Pericardium fibroblast (primary cell): ENCODE results near the gene LRRN1. TPM values are rescaled to one million over a fixed set of nuclear protein-coding genes. Genes with fewer than 3 reads are reported as not detected.

Source experiments
- total RNA-seq: library from RNA; depleted of rRNA; stranded (reverse); fragments of >200 nt; gene quantifications from 2 replicates; pipeline ENCODE4 v1.2.3, GENCODE V29; 2015

Gene LRRN1
- 0.35 and 2.8 TPM in 2 replicates for total RNA-seq

DNA sequence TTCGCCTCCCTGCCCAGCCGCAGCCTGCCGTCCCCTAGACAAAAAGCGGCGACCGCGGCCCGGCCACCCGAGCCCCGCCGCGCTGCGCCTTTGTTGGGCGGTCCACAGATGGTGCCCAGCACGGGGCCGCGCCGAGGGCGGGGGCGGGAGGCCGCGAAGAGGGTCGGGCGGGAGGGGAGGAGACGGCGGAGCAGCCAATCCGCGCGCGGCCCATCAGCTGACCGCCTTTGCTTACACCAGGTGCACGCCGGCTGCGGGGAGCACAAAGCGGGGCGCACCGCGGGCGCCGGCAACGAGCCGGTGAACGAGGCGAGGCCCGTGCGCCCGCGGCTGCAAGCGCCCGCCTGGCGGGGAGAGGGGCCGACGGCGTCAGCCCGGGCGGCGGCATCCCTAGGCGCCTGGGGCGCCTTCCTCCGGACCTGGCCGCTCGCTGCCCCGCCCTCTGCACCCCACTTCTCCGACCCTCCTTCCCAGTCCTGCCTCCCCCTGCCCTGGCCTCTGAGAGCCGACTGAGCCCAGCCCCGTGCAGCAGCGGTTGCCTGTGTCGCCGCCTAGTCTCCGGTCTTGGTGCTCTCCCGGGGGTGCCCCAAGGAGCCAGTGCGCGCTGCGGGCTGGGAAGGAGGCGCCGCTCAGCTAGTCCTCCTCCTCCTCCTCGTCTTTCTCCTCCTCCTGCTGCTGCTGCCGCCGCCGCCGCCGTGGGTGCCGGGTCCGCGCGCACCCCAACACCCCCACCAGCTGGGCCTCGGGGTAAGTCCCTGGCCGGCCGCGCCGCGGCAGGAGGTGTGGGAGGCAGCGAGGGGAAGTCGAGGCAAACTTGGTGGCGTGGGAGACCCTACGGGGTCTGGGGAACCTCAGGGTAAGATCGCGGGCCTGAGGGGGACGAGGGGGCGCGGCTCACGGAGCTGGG lies at the start of gene LRRN1:
TSS of gene LRRN1 (plus strand) at position 259 of the 907 bp plus-strand sequence. CDS start 45,211 bp downstream, outside the sequence.

